HepG2 (cell line): Measurements from ENCODE around the gene SLC39A10.

Source experiments
- SNAPC4 ChIP-seq: sonication (generic); formaldehyde crosslinking; IDR thresholded peaks from 2 replicates; pipeline ENCODE4 v1.4.0; 2020; ENCODE audit warnings: mild to moderate bottlenecking, missing genetic modification reagents
- TCF7L2 ChIP-seq: IDR thresholded peaks from 2 replicates; pipeline ENCODE4 v1.6.1; 2011; ENCODE audit warnings: mild to moderate bottlenecking, low read depth, low read length, moderate library complexity
- USF2 ChIP-seq, 2 experiments: sonication (generic) in 1 of 2; formaldehyde crosslinking in 1 of 2; IDR thresholded peaks; 2 replicates each; pipeline versions ENCODE4 v1.5.1 to v1.6.1; 2011 to 2020; ENCODE audit warnings: borderline replicate concordance in 1 of 2, low read depth in 1 of 2, low read length in 1 of 2, mild to moderate bottlenecking in 1 of 2, missing genetic modification reagents in 1 of 2, moderate library complexity in 1 of 2
- ZBTB33 ChIP-seq: sonication (generic); formaldehyde crosslinking; IDR thresholded peaks from 2 replicates; pipeline ENCODE4 v1.4.0; 2020; ENCODE audit warnings: missing genetic modification reagents
- ZNF350 ChIP-seq: sonication (generic); formaldehyde crosslinking; IDR thresholded peaks from 2 replicates; pipeline ENCODE4 v1.4.0; 2020; ENCODE audit warnings: mild to moderate bottlenecking, low read depth, missing genetic modification reagents, borderline replicate concordance
- ZNF644 ChIP-seq: IDR thresholded peaks from 2 replicates; pipeline ENCODE4 v1.6.1; 2016; ENCODE audit warnings: low read depth
- TF ChIP-seq, protein P1 (sequence below): sonication (generic); formaldehyde crosslinking; IDR thresholded peaks from 2 replicates; pipeline ENCODE4 v1.4.0; 2020; ENCODE audit warnings: missing genetic modification reagents

DNA sequence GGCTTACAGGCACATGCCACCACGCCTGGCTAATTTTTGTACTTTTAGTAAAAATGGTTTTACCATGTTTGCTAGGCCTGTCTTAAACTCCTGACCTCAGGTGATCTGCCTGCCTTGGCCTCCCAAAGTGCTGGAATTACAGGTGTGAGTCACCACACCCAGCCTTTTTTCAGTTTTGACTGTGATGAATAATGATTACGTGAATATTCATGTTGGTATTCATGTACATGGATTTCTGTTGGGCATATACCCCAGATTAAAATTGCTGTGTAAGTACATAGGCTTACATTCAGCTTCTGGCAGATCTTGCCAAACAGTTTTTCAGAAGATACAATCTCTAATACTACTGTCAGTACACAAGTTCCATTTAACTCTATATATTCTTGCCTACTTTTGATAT lies 20.9 kb downstream of the SLC39A10 start:
- TF ChIP-seq USF2 (IDR thresholded peaks at IDR 0.05; ENCODE audit: low read depth, low read length) (no peak), USF2 (CRISPR knock-in tag; IDR thresholded peaks at IDR 0.05; ENCODE audit: borderline replicate concordance) (no peak), ZBTB33 (CRISPR knock-in tag) (no peak), TCF7L2 (no peak), SNAPC4 (no peak), ZNF350 (CRISPR knock-in tag) (no peak), ZNF644 (CRISPR knock-in tag) (no peak)
- TF ChIP-seq, protein P1, sequence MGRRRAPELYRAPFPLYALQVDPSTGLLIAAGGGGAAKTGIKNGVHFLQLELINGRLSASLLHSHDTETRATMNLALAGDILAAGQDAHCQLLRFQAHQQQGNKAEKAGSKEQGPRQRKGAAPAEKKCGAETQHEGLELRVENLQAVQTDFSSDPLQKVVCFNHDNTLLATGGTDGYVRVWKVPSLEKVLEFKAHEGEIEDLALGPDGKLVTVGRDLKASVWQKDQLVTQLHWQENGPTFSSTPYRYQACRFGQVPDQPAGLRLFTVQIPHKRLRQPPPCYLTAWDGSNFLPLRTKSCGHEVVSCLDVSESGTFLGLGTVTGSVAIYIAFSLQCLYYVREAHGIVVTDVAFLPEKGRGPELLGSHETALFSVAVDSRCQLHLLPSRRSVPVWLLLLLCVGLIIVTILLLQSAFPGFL (CRISPR knock-in tag): no peak
